Gastrocnemius medialis (tissue), 4 donors: ENCODE results near the gene NME2. TPM values are rescaled to one million over a fixed set of nuclear protein-coding genes. Genes with fewer than 3 reads are reported as not detected.

ENCODE experiments used
- ATAC-seq, 2 donors: fragments of 150-250 bp; one replicate each; pipeline ENCODE4 v1.9.1; 2016
- DNase-seq, 2 donors: peaks; one replicate each; pipeline ENCODE4 v3.0.0-alpha.2; 2019
- H3K27ac ChIP-seq, 4 donors: fragments of 200-600 bp; sonication (generic); 1 replicate in 1 of 4; 2 replicates in 3 of 4; pipeline ENCODE4 v1.5.1; 2016 to 2018; ENCODE audit warnings: mild to moderate bottlenecking in 2 of 4, moderate library complexity in 1 of 4
- H3K27me3 ChIP-seq, 3 donors: fragments of 200-600 bp; sonication (generic) in 2 of 3; 1 replicate in 1 of 3; 2 replicates in 2 of 3; pipeline versions ENCODE4 v1.5.1 to v1.6.0; 2016 to 2019; ENCODE audit warnings: mild to moderate bottlenecking in 1 of 3, moderate library complexity in 1 of 3
- H3K36me3 ChIP-seq, 2 donors: fragments of 200-600 bp; sonication (generic) in 1 of 2; one replicate each; pipeline ENCODE4 v1.5.1; 2017 to 2018
- H3K4me1 ChIP-seq, 2 donors: fragments of 200-600 bp; sonication (generic) in 1 of 2; one replicate each; pipeline ENCODE4 v1.5.1; 2016 to 2017; ENCODE audit warnings: mild to moderate bottlenecking in 2 of 2
- H3K4me3 ChIP-seq, 4 donors: fragments of 200-600 bp; sonication (generic) in 3 of 4; 1 replicate in 1 of 4; 2 replicates in 3 of 4; pipeline ENCODE4 v1.5.1; 2016 to 2019; ENCODE audit warnings: mild to moderate bottlenecking in 2 of 4
- H3K9me3 ChIP-seq, 3 donors: fragments of 200-600 bp; sonication (generic) in 2 of 3; 1 replicate in 1 of 3; 2 replicates in 2 of 3; pipeline ENCODE4 v1.5.1; 2016 to 2019
- POLR2A ChIP-seq, 2 donors: fragments of 450-650 bp; IDR thresholded peaks; one replicate each; pipeline ENCODE4 v1.6.1; 2017; ENCODE audit warnings: antibody characterized with exemption in 2 of 2, mild to moderate bottlenecking in 2 of 2, moderate library complexity in 2 of 2
- in situ Hi-C, 4 donors: fragments of 200-750 bp; cut with MboI; loops; one replicate each; pipeline versions ENCODE4 v1.15.0 to v1.8.0; 2017; ENCODE audit warnings: low sequenced_read_pairs in 4 of 4
- intact Hi-C: fragments of 100-400 bp; cut with DNase I; formaldehyde crosslinking; loops from one replicate; pipeline ENCODE4 v1.15.1; 2023; ENCODE audit warnings: low total_unique reads
- total RNA-seq, 4 donors: library from RNA; depleted of rRNA; stranded (reverse); fragments of >200 nt; gene quantifications; one replicate each; pipeline versions ENCODE4 v1.1.0 to v1.2.3, GENCODE V29; 2016
- TF ChIP-seq, protein P1 (sequence below), 5 experiments: fragments of 450-650 bp in 3 of 5; fragments of 200-600 bp in 2 of 5; sonication (generic) in 2 of 5; IDR thresholded peaks in 4 of 5; conservative IDR thresholded peaks in 1 of 5; 1 replicate in 4 of 5; 2 replicates in 1 of 5; pipeline ENCODE4 v1.5.1; 2016 to 2019; ENCODE audit warnings: antibody characterized with exemption in 5 of 5, mild to moderate bottlenecking in 3 of 5, moderate library complexity in 3 of 5

Gene NME2
- total RNA-seq, 4 donors from 2014 or later: 412 to 666 (median 508) TPM

DNA sequence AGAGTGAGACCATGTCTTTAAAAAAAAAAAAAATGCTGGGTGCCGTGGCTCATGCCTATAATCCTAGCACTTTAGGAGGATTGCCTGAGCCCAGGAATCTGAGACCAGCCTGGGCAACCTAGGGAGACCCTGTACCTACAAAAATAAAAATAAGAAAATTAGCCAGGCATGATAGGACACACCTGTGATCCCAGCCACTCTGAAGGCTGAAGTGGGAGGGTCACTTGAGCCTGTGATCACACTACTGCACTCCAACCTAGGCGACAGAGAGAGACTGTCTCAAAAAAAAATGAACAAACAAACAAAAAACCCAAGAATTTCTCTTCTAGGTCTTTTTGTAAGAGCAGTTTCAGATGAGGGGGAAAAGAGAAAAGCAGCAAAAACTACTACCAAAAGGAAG, 34.6 kb downstream of the NME2 start:
- Histone ChIP-seq H3K36me3 (peaks cover 0 to 82% of the 10 kb centered on the region in 2 donors), H3K27ac (no peak overlapping the region), H3K9me3 (no peaks in the 10 kb centered on the region), H3K27me3 (no peaks in the 10 kb centered on the region), H3K4me3 (no peak overlapping the region), H3K4me1 (no peaks in the 10 kb centered on the region)
- no peak for ATAC-seq
- in situ Hi-C loops: no loop called here
- no peak for TF ChIP-seq POLR2A (IDR thresholded peaks at IDR 0.05)
- intact Hi-C loops: no loop called here
- DNase-seq: no peak

GRCh38 chr17:51203838-51204237, 37.6 kb downstream of the NME2 start:
- H3K27me3 ChIP-seq: no peaks in the 10 kb centered on the region
- in situ Hi-C loops (no loop called here), intact Hi-C loops (no loop called here)
- peaks cover 0 to 92% of the 10 kb centered on the region in 2 donors for H3K36me3 ChIP-seq
- no peak overlapping the region for H3K4me3 ChIP-seq
- ATAC-seq: no peak
- H3K9me3 ChIP-seq: no peaks in the 10 kb centered on the region
- no peak overlapping the region for H3K27ac ChIP-seq
- TF ChIP-seq, protein P1, sequence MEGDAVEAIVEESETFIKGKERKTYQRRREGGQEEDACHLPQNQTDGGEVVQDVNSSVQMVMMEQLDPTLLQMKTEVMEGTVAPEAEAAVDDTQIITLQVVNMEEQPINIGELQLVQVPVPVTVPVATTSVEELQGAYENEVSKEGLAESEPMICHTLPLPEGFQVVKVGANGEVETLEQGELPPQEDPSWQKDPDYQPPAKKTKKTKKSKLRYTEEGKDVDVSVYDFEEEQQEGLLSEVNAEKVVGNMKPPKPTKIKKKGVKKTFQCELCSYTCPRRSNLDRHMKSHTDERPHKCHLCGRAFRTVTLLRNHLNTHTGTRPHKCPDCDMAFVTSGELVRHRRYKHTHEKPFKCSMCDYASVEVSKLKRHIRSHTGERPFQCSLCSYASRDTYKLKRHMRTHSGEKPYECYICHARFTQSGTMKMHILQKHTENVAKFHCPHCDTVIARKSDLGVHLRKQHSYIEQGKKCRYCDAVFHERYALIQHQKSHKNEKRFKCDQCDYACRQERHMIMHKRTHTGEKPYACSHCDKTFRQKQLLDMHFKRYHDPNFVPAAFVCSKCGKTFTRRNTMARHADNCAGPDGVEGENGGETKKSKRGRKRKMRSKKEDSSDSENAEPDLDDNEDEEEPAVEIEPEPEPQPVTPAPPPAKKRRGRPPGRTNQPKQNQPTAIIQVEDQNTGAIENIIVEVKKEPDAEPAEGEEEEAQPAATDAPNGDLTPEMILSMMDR (IDR thresholded peaks at IDR 0.05 in 4 of 5, conservative IDR thresholded peaks at IDR 0.05 in 1 of 5): no peak
- no peak for TF ChIP-seq POLR2A (IDR thresholded peaks at IDR 0.05)
- no peaks in the 10 kb centered on the region for H3K4me1 ChIP-seq
- no peak for DNase-seq

DNA sequence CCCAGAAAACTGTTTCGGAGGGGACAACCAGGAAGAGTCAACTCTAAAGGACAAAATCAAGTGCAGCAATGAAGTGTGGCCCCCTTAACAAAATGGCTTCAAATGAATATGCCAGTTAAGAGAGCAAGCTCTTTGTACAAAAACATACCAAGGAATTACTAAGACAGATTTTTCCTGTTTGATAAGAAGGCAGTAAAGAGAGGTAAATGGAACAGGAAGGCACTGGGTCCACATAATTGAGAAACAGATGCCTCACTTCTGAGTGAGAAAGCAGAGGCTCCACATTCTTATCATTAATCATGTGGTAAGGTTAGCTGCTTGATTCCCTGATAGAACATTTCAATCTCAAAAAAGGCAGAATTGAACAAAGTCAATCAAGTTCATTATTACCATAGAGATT, 48.7 kb downstream of the NME2 start:
- in situ Hi-C loops (no loop called here), intact Hi-C loops (no loop called here)
- Histone ChIP-seq H3K4me1 (no peaks in the 10 kb centered on the region), H3K27me3 (no peaks in the 10 kb centered on the region), H3K27ac (no peak overlapping the region), H3K9me3 (no peaks in the 10 kb centered on the region), H3K36me3 (peaks cover 0 to 59% of the 10 kb centered on the region in 2 donors), H3K4me3 (no peak overlapping the region)
- no peak for ATAC-seq
- no peak for DNase-seq
- no peak for TF ChIP-seq POLR2A (IDR thresholded peaks at IDR 0.05)
- TF ChIP-seq, protein P1 (IDR thresholded peaks at IDR 0.05 in 4 of 5, conservative IDR thresholded peaks at IDR 0.05 in 1 of 5): no peak

DNA sequence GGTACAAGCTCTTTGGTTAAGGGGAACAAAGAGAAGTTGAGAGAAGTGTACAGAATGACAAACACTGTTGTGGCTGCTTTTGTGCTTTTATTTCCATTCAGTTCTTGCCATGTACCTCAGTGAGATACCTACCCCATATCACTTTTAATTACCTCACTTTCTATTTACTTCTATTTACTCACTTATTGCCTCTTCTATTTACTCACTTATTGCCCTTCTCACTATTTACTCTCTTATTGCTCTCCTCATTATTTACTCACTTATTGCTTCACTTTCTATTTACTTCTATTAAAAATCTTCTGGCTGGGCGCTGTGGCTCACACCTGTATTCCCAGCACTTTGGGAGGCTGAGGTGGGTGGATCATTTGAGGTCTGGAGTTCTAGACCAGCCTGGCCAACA, 51.7 kb downstream of the NME2 start:
- intact Hi-C loops: no loop called here

DNA sequence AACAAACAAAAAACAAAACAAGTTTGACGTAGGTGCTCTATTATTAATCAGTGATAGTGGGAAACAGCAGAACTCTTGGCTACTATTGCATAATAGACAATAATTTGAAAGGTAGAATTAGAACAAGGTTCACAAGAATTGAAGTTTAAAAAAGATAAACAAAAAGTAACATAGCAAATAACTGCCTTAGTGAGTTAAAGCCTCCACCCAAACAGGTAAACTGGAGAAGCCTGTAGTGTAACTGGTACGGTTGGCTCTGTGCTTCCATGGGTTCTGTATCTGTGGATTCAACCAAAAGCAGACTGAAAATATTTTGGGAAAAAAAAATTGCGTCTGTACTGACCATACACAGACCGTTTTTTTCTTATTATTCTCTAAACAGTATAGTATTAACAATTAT, 55.1 kb downstream of the NME2 start:
- ATAC-seq: no peak
- H3K36me3 ChIP-seq: peaks cover 0 to 65% of the 10 kb centered on the region in 2 donors
- DNase-seq: no peak
- H3K4me3 ChIP-seq: no peak overlapping the region
- H3K27me3 ChIP-seq: no peaks in the 10 kb centered on the region
- no peaks in the 10 kb centered on the region for H3K9me3 ChIP-seq
- no peak for TF ChIP-seq POLR2A (IDR thresholded peaks at IDR 0.05)
- TF ChIP-seq, protein P1 (IDR thresholded peaks at IDR 0.05 in 4 of 5, conservative IDR thresholded peaks at IDR 0.05 in 1 of 5): no peak
- H3K27ac ChIP-seq: no peak overlapping the region
- intact Hi-C loops (no loop called here), in situ Hi-C loops (no loop called here)
- no peaks in the 10 kb centered on the region for H3K4me1 ChIP-seq

More for the DNA sequence above, 51.7 kb downstream of the NME2 start:
- no peak overlapping the region for H3K27ac ChIP-seq
- H3K4me3 ChIP-seq: no peak overlapping the region
- TF ChIP-seq, protein P1 (IDR thresholded peaks at IDR 0.05 in 4 of 5, conservative IDR thresholded peaks at IDR 0.05 in 1 of 5): no peak
- TF ChIP-seq POLR2A (IDR thresholded peaks at IDR 0.05): no peak
- H3K4me1 ChIP-seq: no peaks in the 10 kb centered on the region
- in situ Hi-C loops: no loop called here
- DNase-seq (no peak), ATAC-seq (no peak)
- no peaks in the 10 kb centered on the region for H3K27me3 ChIP-seq
- peaks cover 0 to 69% of the 10 kb centered on the region in 2 donors for H3K36me3 ChIP-seq
- H3K9me3 ChIP-seq: no peaks in the 10 kb centered on the region

Other genes starting within 250 kb of the NME2 start
- gene SPAG9, start 45.5 kb upstream of the NME2 start, total RNA-seq: 100 to 1,000 TPM; 139 to 171 (median 143) TPM
- gene NME1, start 12.9 kb upstream of the NME2 start, total RNA-seq: 10 to 100 TPM; 19.1 to 32.6 (median 29.2) TPM
- gene MBTD1, start 93.6 kb downstream of the NME2 start, total RNA-seq: 1 to 10 TPM; 4.6 to 9.8 (median 7.6) TPM
- 10 to 100 TPM; 19.0 to 29.9 (median 21.4) TPM for gene UTP18, start 94.1 kb downstream of the NME2 start, total RNA-seq